ENCODE data around the gene RHOG. TPM values are rescaled to one million over a fixed set of nuclear protein-coding genes. Genes with fewer than 3 reads are reported as not detected.

Gene RHOG
- total and polyA plus RNA-seq, 9 of the 15 experiments (the other 6 are each of a cell fraction or from before 2014, with no cell fraction given), result 22.6 to 162 (median 80.3) TPM

- TF ChIP-seq RCOR1 (IDR thresholded peaks at IDR 0.05; ENCODE audit: borderline replicate concordance in 1 of 2, low read depth in 2 of 2, low read length in 2 of 2) (peak in 1 of 2 experiments; percentile 84; a peak in 2 of 4 replicates), ZKSCAN1 (IDR thresholded peaks at IDR 0.05; ENCODE audit: low read depth, low read length) (no peak), NR4A1 (CRISPR knock-in tag; IDR thresholded peaks at IDR 0.05) (no peak), NR4A1 (tag; IDR thresholded peaks at IDR 0.05) (no peak), NR2F6 (CRISPR knock-in tag; IDR thresholded peaks at IDR 0.05) (no peak), MITF (IDR thresholded peaks at IDR 0.05) (no peak), PHF8 (IDR thresholded peaks at IDR 0.05; ENCODE audit: borderline replicate concordance, low read length) (no peak), EP300 (IDR thresholded peaks at IDR 0.05; ENCODE audit: low read length) (peak; percentile 59; the same call in 1 of the 2 replicates), MTA3 (IDR thresholded peaks at IDR 0.05; ENCODE audit: borderline replicate concordance) (0 out of 2 replicates have a peak, but pooled peaks have one; percentile 11), NCOA4 (IDR thresholded peaks at IDR 0.05; ENCODE audit: partially characterized antibody) (no peak), STAG1 (CRISPR knock-in tag; IDR thresholded peaks at IDR 0.05; ENCODE audit: borderline replicate concordance) (no peak), SREBF1 (IDR thresholded peaks at IDR 0.05; ENCODE audit: borderline replicate concordance, low read depth, low read length) (no peak), RNF219 (CRISPR knock-in tag; IDR thresholded peaks at IDR 0.05) (no peak), SOX6 (IDR thresholded peaks at IDR 0.05) (peak; percentile 71; the same call in 1 of the 2 replicates), RFX7 (CRISPR knock-in tag; IDR thresholded peaks at IDR 0.05) (no peak), MYNN (IDR thresholded peaks at IDR 0.05) (peak; percentile 37; the same call in 1 of the 2 replicates), MYNN (CRISPR knock-in tag; IDR thresholded peaks at IDR 0.05) (no peak), RBM22 (IDR thresholded peaks at IDR 0.05; ENCODE audit: low read depth, low read length, poor library complexity, severe bottlenecking) (no peak), PTRF (tag; IDR thresholded peaks at IDR 0.05) (no peak), KDM1A (IDR thresholded peaks at IDR 0.05) (no peak), ZZZ3 (IDR thresholded peaks at IDR 0.05) (no peak), ZNF766 (CRISPR knock-in tag; conservative IDR thresholded peaks at IDR 0.05) (no peak), HMBOX1 (IDR thresholded peaks at IDR 0.05) (0 out of 2 replicates have a peak, but pooled peaks have one; percentile 44), ZNF583 (CRISPR knock-in tag; IDR thresholded peaks at IDR 0.05) (no peak), SPI1 (IDR thresholded peaks at IDR 0.05; ENCODE audit: borderline replicate concordance, low read depth, low read length) (peak; percentile 96), E2F6 (IDR thresholded peaks at IDR 0.05; ENCODE audit: borderline replicate concordance in 1 of 2, extremely low read depth in 1 of 2, insufficient read depth in 1 of 2, insufficient read length in 1 of 2, low read depth in 1 of 2, low read length in 1 of 2, poor library complexity in 1 of 2, severe bottlenecking in 1 of 2) (peak in 1 of 2 experiments; percentile 23)
Measured at GRCh38 chr11:3837793-3838192, 3.0 kb downstream of the RHOG start (continued).

Data from K562 (cell line).